ENCODE results near the gene AGBL1. TPM values are rescaled to one million over a fixed set of nuclear protein-coding genes. Genes with fewer than 3 reads are reported as not detected.

Gene AGBL1
- polyA plus RNA-seq, 1 donor (not counting 4 experiments of a cell fraction or from before 2014, with no cell fraction given), result not detected

- Histone ChIP-seq H3K27me3 (ENCODE audit: control insufficient read depth, extremely low read depth, insufficient read depth, low read length) (no peaks in the 10 kb centered on the region), H3K4me1 (ENCODE audit: control insufficient read depth, extremely low read depth, insufficient read depth, low read length) (no peaks in the 10 kb centered on the region), H2AFZ (ENCODE audit: control insufficient read depth, low read length) (no peak overlapping the region), H3K27ac (ENCODE audit: control insufficient read depth, insufficient read depth, low read length) (no peak overlapping the region), H3K36me3 (ENCODE audit: control insufficient read depth in 2 of 2, extremely low read depth in 1 of 2, insufficient read depth in 2 of 2, low read length in 2 of 2) (no peaks in the 10 kb centered on the region), H3K79me2 (ENCODE audit: control insufficient read depth, insufficient read depth, low read length) (no peaks in the 10 kb centered on the region), H4K20me1 (ENCODE audit: control insufficient read depth, extremely low read depth, insufficient read depth, low read length) (no peaks in the 10 kb centered on the region), H3K4me3 (ENCODE audit: control insufficient read depth in 2 of 3, extremely low read depth in 1 of 3, insufficient read depth in 2 of 3, low read depth in 1 of 3, low read length in 3 of 3) (no peak overlapping the region), H3K4me2 (ENCODE audit: control insufficient read depth, extremely low read depth, insufficient read depth, low read depth, low read length) (no peak overlapping the region), H3K9ac (ENCODE audit: control insufficient read depth, extremely low read depth, insufficient read depth, low read length) (no peak overlapping the region), H3K9me3 (ENCODE audit: control insufficient read depth, low read depth, low read length) (no peaks in the 10 kb centered on the region), H3K9me1 (ENCODE audit: control insufficient read depth, extremely low read depth, insufficient read depth, low read length) (no peaks in the 10 kb centered on the region)
- DNase-seq (ENCODE audit: low read depth, low spot score) (no peak), FAIRE-seq (no peak)
- TF ChIP-seq CTCF (optimal IDR thresholded peaks at IDR 0.05 in 1 of 3, IDR thresholded peaks at IDR 0.05 in 1 of 3, conservative IDR thresholded peaks at IDR 0.05 in 1 of 3; ENCODE audit: extremely low read depth in 1 of 3, insufficient read depth in 2 of 3, low read length in 3 of 3) (no peak), EZH2 (IDR thresholded peaks at IDR 0.05; ENCODE audit: low read length) (no peak)
- dilution Hi-C loops (cut with MboI; ENCODE audit: extremely low pct_ligation_motif_present, low sequenced_read_pairs), result no loop called here
Measured at GRCh38 chr15:86555098-86555497, 475.4 kb downstream of the AGBL1 start.

GRCh38 chr15:86555939-86556338 lies 476.3 kb downstream of the AGBL1 start:
- TF ChIP-seq EZH2 (IDR thresholded peaks at IDR 0.05; ENCODE audit: low read length), result no peak
- no peak for TF ChIP-seq CTCF (optimal IDR thresholded peaks at IDR 0.05 in 1 of 3, IDR thresholded peaks at IDR 0.05 in 1 of 3, conservative IDR thresholded peaks at IDR 0.05 in 1 of 3; ENCODE audit: extremely low read depth in 1 of 3, insufficient read depth in 2 of 3, low read length in 3 of 3)
- H3K36me3 ChIP-seq (ENCODE audit: control insufficient read depth in 2 of 2, extremely low read depth in 1 of 2, insufficient read depth in 2 of 2, low read length in 2 of 2), result no peaks in the 10 kb centered on the region
- H3K9me1 ChIP-seq (ENCODE audit: control insufficient read depth, extremely low read depth, insufficient read depth, low read length), result no peaks in the 10 kb centered on the region
- dilution Hi-C loops (cut with MboI; ENCODE audit: extremely low pct_ligation_motif_present, low sequenced_read_pairs), result no loop called here
- no peaks in the 10 kb centered on the region for H3K9me3 ChIP-seq (ENCODE audit: control insufficient read depth, low read depth, low read length)
- no peak overlapping the region for H3K4me3 ChIP-seq (ENCODE audit: control insufficient read depth in 2 of 3, extremely low read depth in 1 of 3, insufficient read depth in 2 of 3, low read depth in 1 of 3, low read length in 3 of 3)
- H4K20me1 ChIP-seq (ENCODE audit: control insufficient read depth, extremely low read depth, insufficient read depth, low read length), result no peaks in the 10 kb centered on the region
- DNase-seq (ENCODE audit: low read depth, low spot score) (no peak), FAIRE-seq (no peak)
- no peaks in the 10 kb centered on the region for H3K79me2 ChIP-seq (ENCODE audit: control insufficient read depth, insufficient read depth, low read length)
- no peak overlapping the region for H3K9ac ChIP-seq (ENCODE audit: control insufficient read depth, extremely low read depth, insufficient read depth, low read length)
- no peaks in the 10 kb centered on the region for H3K27me3 ChIP-seq (ENCODE audit: control insufficient read depth, extremely low read depth, insufficient read depth, low read length)
- no peaks in the 10 kb centered on the region for H3K4me1 ChIP-seq (ENCODE audit: control insufficient read depth, extremely low read depth, insufficient read depth, low read length)
- H2AFZ ChIP-seq (ENCODE audit: control insufficient read depth, low read length), result no peak overlapping the region
- H3K4me2 ChIP-seq (ENCODE audit: control insufficient read depth, extremely low read depth, insufficient read depth, low read depth, low read length), result no peak overlapping the region
- H3K27ac ChIP-seq (ENCODE audit: control insufficient read depth, insufficient read depth, low read length), result no peak overlapping the region
